Gastrocnemius medialis (tissue), 4 donors: ENCODE measurements around the gene PLEKHN1.

Source experiments
- CTCF ChIP-seq, 5 experiments: fragments of 450-650 bp in 3 of 5; fragments of 200-600 bp in 2 of 5; sonication (generic) in 2 of 5; IDR thresholded peaks in 4 of 5; conservative IDR thresholded peaks in 1 of 5; 1 replicate in 4 of 5; 2 replicates in 1 of 5; pipeline ENCODE4 v1.5.1; 2016 to 2019; ENCODE audit warnings: antibody characterized with exemption in 5 of 5, mild to moderate bottlenecking in 3 of 5, moderate library complexity in 3 of 5
- POLR2A ChIP-seq, 2 donors: fragments of 450-650 bp; IDR thresholded peaks; one replicate each; pipeline ENCODE4 v1.6.1; 2017; ENCODE audit warnings: antibody characterized with exemption in 2 of 2, mild to moderate bottlenecking in 2 of 2, moderate library complexity in 2 of 2

DNA sequence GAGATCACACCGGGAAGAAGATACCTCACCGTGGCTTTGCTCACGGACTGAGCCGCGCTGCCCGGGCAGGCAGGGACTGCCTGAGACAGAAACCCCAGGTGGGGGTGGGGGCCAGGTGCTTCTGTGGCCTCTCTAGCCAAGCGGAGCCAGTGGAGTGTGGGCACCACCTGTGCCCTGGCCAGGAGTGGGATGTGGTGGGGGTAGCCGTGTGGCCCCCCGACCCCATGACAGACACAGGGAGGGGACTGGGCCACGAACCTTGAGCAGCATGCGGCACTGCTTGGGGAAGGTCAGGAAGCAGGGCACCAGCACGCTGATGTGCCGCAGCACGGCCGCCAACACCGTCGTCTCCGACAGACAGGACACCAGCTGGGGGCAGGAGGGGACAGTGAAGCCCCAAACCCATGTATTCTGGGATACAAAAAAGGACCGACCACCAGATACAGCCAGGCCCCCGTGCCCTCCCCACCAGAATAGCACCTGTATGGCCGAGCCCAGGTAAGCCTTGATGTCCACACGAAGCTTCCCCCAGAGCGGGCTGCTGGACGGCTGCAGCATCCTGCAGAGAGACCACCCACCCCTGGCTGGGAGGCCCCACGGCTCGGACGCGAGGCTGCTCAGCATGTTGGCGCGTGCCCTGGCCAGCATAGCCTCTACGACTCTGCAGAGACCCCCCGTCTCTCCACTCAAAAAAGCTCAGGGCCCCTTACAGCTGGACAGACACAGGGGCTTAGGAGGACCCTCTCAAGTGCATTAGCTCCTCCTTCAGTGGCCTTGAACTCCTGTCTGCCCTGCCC is 12.6 kb upstream of the PLEKHN1 start:
- TF ChIP-seq CTCF (IDR thresholded peaks at IDR 0.05 in 4 of 5, conservative IDR thresholded peaks at IDR 0.05 in 1 of 5): no peak
- TF ChIP-seq POLR2A (IDR thresholded peaks at IDR 0.05): no peak
